Neural cell (in vitro differentiated cells): ENCODE results near the gene PREX1.

ENCODE experiments used
- MXI1 ChIP-seq: fragments of 450-650 bp; conservative IDR thresholded peaks from 2 replicates; pipeline ENCODE4 v1.6.1; 2014; ENCODE audit warnings: antibody characterized with exemption, mild to moderate bottlenecking; ENCODE audit not compliant: poor library complexity, severe bottlenecking
- POLR2AphosphoS5 ChIP-seq: IDR thresholded peaks from 2 replicates; pipeline ENCODE4 v1.6.1; 2012
- TAF1 ChIP-seq: IDR thresholded peaks from 2 replicates; pipeline ENCODE4 v1.6.1; 2012; ENCODE audit warnings: low read depth

- no peak for TF ChIP-seq POLR2AphosphoS5
- TF ChIP-seq TAF1, result no peak
- no peak for TF ChIP-seq MXI1
Measured at GRCh38 chr20:48601798-48602197, 226.0 kb downstream of the PREX1 start.
